ENCODE measurements around the gene PDZRN3. TPM values are rescaled to one million over a fixed set of nuclear protein-coding genes. Genes with fewer than 3 reads are reported as not detected.

PDZRN3 gene
- total RNA-seq, 4 donors from 2014 or later = 227 to 305 (median 265) TPM

DNA sequence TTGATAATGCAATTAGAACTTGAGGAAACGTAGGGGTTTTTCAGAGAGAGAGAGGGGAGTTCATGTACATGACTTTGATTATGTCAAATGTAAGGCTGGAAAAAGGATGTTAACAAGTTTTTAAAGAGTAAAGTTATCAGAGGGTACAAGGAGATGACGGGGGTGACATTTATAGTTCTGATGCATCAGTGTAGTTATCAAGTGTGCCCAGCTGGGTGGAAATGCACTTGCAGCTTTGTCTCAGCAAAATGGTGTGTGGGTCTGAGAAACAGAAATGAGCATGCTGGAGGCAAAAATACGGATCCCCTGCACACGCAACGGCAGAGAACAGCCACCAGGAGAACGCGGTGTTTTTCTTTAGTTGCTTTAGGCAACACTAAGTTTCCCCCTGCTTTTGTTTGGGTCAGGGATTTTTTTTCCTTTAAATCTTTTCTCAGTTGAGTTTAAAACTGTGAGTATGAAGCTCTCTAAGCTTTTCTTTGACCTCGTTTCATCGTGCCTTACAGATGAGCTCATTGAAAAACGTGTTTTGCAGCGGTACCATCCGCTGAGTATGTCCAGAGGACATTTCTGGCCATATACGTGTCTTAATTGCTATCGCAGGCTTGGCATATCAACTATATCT lies 205.4 kb downstream of the PDZRN3 start:
- Histone ChIP-seq H3K4me1 (peaks cover 10 to 91% (median 23%) of the 10 kb centered on the region in 3 donors), H3K4me3 (no peak overlapping the region), H3K36me3 (no peaks in the 10 kb centered on the region), H3K27me3 (no peaks in the 10 kb centered on the region), H3K27ac (peak overlapping the region; percentile 75 to 82 (median 80)), H3K9me3 (no peaks in the 10 kb centered on the region)
- peak; percentile 69 for TF ChIP-seq POLR2AphosphoS5 (IDR thresholded peaks at IDR 0.05)
- TF ChIP-seq, protein P1, sequence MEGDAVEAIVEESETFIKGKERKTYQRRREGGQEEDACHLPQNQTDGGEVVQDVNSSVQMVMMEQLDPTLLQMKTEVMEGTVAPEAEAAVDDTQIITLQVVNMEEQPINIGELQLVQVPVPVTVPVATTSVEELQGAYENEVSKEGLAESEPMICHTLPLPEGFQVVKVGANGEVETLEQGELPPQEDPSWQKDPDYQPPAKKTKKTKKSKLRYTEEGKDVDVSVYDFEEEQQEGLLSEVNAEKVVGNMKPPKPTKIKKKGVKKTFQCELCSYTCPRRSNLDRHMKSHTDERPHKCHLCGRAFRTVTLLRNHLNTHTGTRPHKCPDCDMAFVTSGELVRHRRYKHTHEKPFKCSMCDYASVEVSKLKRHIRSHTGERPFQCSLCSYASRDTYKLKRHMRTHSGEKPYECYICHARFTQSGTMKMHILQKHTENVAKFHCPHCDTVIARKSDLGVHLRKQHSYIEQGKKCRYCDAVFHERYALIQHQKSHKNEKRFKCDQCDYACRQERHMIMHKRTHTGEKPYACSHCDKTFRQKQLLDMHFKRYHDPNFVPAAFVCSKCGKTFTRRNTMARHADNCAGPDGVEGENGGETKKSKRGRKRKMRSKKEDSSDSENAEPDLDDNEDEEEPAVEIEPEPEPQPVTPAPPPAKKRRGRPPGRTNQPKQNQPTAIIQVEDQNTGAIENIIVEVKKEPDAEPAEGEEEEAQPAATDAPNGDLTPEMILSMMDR (IDR thresholded peaks at IDR 0.05) = peak in 3 of 4 experiments; percentile 28 to 53 (median 49)
- TF ChIP-seq POLR2A (IDR thresholded peaks at IDR 0.05) = no peak
- no peak for TF ChIP-seq EP300 (IDR thresholded peaks at IDR 0.05)
- peak; percentile 57 for ATAC-seq
- 21 to 29% methylated on average over 8 to 14 of the region's 14 CpGs for WGBS, 2 donors (ENCODE audit: low coverage in 1 of 2)

DNA sequence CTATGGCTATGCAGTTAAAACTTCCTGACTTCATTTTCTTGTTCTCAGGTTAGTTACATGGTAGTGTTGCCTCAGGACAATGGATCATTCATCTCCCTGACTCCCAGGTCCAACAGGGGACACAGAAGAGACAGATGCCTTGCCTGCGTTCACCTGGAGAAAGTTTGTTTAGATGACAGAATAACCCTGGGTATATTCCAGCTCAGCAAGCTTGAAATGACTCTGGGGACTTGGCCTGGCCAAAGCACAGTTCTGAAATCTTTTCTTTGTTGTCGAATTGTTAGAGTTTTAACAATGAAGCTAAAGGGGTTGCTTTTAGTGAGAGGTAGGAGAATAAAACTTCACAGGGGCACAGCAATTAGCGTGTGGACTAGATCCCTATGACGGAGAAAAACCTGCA lies 206.1 kb downstream of the PDZRN3 start:
- TF ChIP-seq EP300 (IDR thresholded peaks at IDR 0.05) (no peak), POLR2A (IDR thresholded peaks at IDR 0.05) (no peak)
- TF ChIP-seq, protein P1 (IDR thresholded peaks at IDR 0.05) = no peak
- ATAC-seq = no peak
- peaks cover 10 to 87% (median 23%) of the 10 kb centered on the region in 3 donors for H3K4me1 ChIP-seq
- no peaks in the 10 kb centered on the region for H3K9me3 ChIP-seq
- no peak overlapping the region for H3K4me3 ChIP-seq
- H3K27me3 ChIP-seq = no peaks in the 10 kb centered on the region
- peak overlapping the region; percentile 75 to 82 (median 80) for H3K27ac ChIP-seq
- no peaks in the 10 kb centered on the region for H3K36me3 ChIP-seq
- WGBS, 2 donors (ENCODE audit: low coverage in 1 of 2) = 10 to 40% methylated on average over 3 of the region's 4 CpGs

DNA sequence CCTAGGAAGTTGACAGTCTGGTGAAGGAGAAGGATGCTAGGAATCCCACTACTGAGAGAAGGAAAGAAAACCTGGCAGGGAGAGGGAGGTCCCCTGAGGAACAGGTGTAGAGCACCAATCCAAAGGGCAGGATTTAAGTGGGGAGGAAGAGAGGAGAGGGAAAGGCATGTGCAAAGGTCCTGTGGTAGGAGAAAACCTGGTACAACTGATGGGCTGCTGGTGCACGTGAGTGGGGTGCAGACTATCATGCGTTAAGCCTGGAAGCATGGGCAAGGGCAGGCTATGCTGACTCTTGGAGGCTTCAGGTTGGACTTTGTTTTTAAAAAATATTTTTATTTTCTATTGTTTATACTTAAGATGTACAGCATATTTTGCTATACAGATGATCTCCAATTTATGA lies 209.6 kb downstream of the PDZRN3 start:
- ATAC-seq = no peak
- no peak overlapping the region for H3K27ac ChIP-seq
- H3K9me3 ChIP-seq = no peaks in the 10 kb centered on the region
- WGBS, 2 donors (ENCODE audit: low coverage in 1 of 2) = 90 to 97% methylated on average over 2 of the region's 2 CpGs
- TF ChIP-seq POLR2A (IDR thresholded peaks at IDR 0.05) (no peak), EP300 (IDR thresholded peaks at IDR 0.05) (no peak), POLR2AphosphoS5 (IDR thresholded peaks at IDR 0.05) (no peak)
- TF ChIP-seq, protein P1 (IDR thresholded peaks at IDR 0.05) = no peak
- no peaks in the 10 kb centered on the region for H3K27me3 ChIP-seq
- no peak overlapping the region for H3K4me3 ChIP-seq
- no peaks in the 10 kb centered on the region for H3K36me3 ChIP-seq
- peaks cover 12 to 82% (median 18%) of the 10 kb centered on the region in 3 donors for H3K4me1 ChIP-seq

DNA sequence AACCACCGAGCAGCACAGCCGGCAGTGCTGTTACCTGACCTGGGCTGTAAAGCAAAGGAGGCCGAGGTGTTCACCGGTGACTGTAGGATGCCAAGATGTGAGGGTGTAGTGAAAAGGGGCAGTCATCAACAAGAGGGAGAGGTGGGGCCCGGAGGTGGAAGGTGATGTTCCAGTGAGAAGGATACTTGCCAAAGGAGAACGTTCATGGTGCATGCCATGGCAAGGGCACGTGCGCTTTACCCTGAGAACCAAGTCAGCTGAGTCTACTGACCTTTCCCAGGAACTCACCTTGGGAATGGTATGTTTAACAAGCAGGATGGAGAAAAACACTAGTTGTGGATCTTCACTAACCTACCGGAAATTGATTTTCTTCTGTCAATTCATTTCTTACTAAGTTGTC lies 211.1 kb downstream of the PDZRN3 start:
- H3K4me3 ChIP-seq = no peak overlapping the region
- no peaks in the 10 kb centered on the region for H3K27me3 ChIP-seq
- TF ChIP-seq EP300 (IDR thresholded peaks at IDR 0.05) = no peak
- no peaks in the 10 kb centered on the region for H3K36me3 ChIP-seq
- 85 to 90% methylated on average over 2 to 6 of the region's 9 CpGs for WGBS, 2 donors (ENCODE audit: low coverage in 1 of 2)
- H3K9me3 ChIP-seq = no peaks in the 10 kb centered on the region
- peaks cover 11 to 82% (median 30%) of the 10 kb centered on the region in 3 donors for H3K4me1 ChIP-seq
- no peak overlapping the region for H3K27ac ChIP-seq
- no peak for ATAC-seq

DNA sequence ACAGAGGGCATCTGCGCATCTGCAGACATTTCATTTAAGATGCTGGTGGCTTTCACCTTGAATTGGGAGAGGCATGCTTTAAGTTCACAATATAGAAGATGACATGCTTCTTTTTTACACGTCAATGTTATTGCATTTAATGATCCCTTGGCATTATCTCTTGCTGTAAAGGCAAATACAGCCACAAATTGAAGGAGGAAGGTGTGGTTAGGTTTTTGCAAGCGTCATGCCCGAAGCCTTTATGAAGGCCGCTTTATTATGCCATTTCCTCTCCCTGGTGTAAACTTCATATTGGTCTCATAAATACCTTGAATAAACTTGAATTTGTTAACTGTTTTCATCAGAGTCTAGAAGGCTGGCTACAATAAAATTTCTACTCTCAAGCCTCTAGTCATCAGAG lies 212.7 kb downstream of the PDZRN3 start:
- TF ChIP-seq, protein P1 (IDR thresholded peaks at IDR 0.05) = no peak
- TF ChIP-seq EP300 (IDR thresholded peaks at IDR 0.05) = no peak
- no peak for TF ChIP-seq POLR2AphosphoS5 (IDR thresholded peaks at IDR 0.05)
- TF ChIP-seq POLR2A (IDR thresholded peaks at IDR 0.05) = no peak
- ATAC-seq = no peak
- WGBS, 2 donors (ENCODE audit: low coverage in 1 of 2) = 83 to 98% methylated on average over 5 of the region's 5 CpGs
- Histone ChIP-seq H3K27ac (no peak overlapping the region), H3K4me3 (no peak overlapping the region), H3K9me3 (no peaks in the 10 kb centered on the region), H3K27me3 (no peaks in the 10 kb centered on the region), H3K36me3 (no peaks in the 10 kb centered on the region), H3K4me1 (peaks cover 18 to 83% (median 33%) of the 10 kb centered on the region in 3 donors)
